Glutamatergic neuron (in vitro differentiated cells): ENCODE measurements around the gene ASB10. TPM values are rescaled to one million over a fixed set of nuclear protein-coding genes. Genes with fewer than 3 reads are reported as not detected.

Source experiments
- DNase-seq: peaks from one replicate; pipeline ENCODE4 v3.0.0; 2022
- H3K27ac Mint-ChIP-seq: one replicate; pipeline ENCODE4 v1.8.0; 2020; ENCODE audit warnings: mild to moderate bottlenecking, mixed read lengths, inconsistent platforms; ENCODE audit not compliant: unreplicated experiment
- H3K27me3 Mint-ChIP-seq: one replicate; pipeline ENCODE4 v1.8.0; 2020; ENCODE audit warnings: mild to moderate bottlenecking, moderate library complexity, mixed read lengths, inconsistent platforms; ENCODE audit not compliant: unreplicated experiment
- H3K36me3 Mint-ChIP-seq: one replicate; pipeline ENCODE4 v1.8.0; 2020; ENCODE audit warnings: mild to moderate bottlenecking, mixed read lengths, inconsistent platforms; ENCODE audit not compliant: unreplicated experiment
- H3K4me1 Mint-ChIP-seq: one replicate; pipeline ENCODE4 v1.8.0; 2020; ENCODE audit warnings: mild to moderate bottlenecking, low read depth, mixed read lengths, inconsistent platforms; ENCODE audit not compliant: unreplicated experiment
- H3K4me3 Mint-ChIP-seq: one replicate; pipeline ENCODE4 v1.8.0; 2020; ENCODE audit warnings: mild to moderate bottlenecking, mixed read lengths, inconsistent platforms; ENCODE audit not compliant: unreplicated experiment
- H3K9me3 Mint-ChIP-seq: one replicate; pipeline ENCODE4 v1.8.0; 2020; ENCODE audit warnings: mild to moderate bottlenecking, moderate library complexity, mixed read lengths, inconsistent platforms; ENCODE audit not compliant: unreplicated experiment
- total RNA-seq: library from RNA; stranded (reverse); fragmentation: NEBNext Ultra II Directional; extraction: Animal tissue kit (Norgen Biotek cat#: 25700); gene quantifications from one replicate; pipeline ENCODE4 v1.2.1, GENCODE V29; 2021; ENCODE audit not compliant: unreplicated experiment
- TF ChIP-seq, protein P1 (sequence below): fragments of 200-600 bp; sonication (generic); IDR thresholded peaks from one replicate; pipeline ENCODE4 v1.5.0; 2021; ENCODE audit not compliant: partially characterized antibody, unreplicated experiment

Gene ASB10
- total RNA-seq, 1 donor from 2014 or later: not detected

DNA sequence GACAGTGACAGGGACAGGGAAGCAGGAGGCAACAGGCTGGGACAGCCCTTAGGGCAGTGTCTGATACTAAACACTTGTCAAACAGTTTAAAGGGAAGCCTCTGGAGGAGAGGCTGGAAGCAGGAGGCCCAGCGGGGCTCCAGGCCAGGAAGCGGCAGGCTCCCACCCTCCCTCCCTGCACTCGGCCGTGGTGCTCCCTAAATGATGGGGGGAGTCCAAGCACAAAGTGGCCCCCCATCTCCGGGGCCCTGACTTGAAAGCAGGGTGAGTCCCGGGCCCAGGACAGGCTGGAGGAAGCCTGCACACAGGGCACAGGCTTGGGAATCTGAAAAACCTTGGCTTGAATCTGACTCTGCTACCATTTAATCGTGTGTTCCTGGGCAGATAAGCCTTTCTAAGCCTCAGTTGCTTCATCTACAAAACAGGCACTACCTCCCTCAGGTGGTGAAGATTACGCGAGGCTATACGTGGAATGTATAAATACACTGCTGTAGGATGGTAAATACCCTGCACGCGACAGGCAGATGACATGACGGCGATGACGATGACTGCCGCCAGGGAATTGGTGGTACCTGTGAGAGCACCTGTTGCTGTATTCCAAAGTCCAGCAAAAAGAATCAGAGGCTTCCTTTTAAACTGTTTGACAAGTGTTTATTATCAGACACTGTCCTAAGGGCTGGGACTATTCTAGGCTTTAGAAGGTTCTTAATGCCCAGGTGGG, 53.6 kb downstream of the ASB10 start:
- Mint-ChIP-seq H3K4me3 (no peak overlapping the region), H3K4me1 (peaks cover 7% of the 10 kb centered on the region), H3K36me3 (no peaks in the 10 kb centered on the region), H3K27ac (no peak overlapping the region), H3K9me3 (peaks cover 25% of the 10 kb centered on the region), H3K27me3 (peaks cover 26% of the 10 kb centered on the region)
- TF ChIP-seq, protein P1, sequence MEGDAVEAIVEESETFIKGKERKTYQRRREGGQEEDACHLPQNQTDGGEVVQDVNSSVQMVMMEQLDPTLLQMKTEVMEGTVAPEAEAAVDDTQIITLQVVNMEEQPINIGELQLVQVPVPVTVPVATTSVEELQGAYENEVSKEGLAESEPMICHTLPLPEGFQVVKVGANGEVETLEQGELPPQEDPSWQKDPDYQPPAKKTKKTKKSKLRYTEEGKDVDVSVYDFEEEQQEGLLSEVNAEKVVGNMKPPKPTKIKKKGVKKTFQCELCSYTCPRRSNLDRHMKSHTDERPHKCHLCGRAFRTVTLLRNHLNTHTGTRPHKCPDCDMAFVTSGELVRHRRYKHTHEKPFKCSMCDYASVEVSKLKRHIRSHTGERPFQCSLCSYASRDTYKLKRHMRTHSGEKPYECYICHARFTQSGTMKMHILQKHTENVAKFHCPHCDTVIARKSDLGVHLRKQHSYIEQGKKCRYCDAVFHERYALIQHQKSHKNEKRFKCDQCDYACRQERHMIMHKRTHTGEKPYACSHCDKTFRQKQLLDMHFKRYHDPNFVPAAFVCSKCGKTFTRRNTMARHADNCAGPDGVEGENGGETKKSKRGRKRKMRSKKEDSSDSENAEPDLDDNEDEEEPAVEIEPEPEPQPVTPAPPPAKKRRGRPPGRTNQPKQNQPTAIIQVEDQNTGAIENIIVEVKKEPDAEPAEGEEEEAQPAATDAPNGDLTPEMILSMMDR: no peak
- no peak for DNase-seq

DNA sequence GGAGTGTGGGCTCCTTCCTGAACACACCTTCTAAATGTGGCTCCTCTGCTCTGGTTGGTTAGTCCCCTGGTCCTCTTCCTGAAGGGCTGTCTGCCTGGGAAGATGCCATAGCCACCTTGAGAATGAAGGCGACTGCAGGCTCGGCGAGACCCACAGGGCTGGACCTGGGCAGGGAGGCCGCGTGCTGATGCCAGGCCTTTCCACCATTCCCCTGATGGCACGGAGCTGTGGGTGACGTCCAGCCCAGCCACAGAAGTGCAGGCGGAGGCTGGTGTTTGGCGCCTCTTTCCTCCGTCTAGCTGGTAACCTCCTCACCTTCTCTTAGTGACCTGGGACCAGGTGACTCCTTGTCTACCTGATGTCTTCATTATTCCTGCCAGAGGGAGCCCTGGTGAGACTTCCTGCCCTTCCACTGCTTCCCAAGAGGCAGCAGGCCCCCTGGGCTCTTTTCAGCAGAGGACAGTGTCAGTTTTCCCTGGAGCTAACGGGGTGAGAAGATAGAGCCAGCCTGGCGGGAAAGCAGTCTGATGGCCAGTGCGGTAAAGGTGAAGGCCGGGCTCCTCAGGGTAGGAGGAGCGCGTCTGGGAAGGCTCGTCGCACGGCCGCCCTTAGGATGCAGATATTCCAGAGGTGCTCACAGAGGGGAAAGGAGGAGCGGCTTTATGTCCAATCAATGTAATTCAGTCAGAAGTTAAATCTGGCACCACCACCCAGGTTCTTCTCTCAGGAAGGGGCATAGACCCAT, 54.4 kb downstream of the ASB10 start:
- no peak for DNase-seq
- no peaks in the 10 kb centered on the region for H3K36me3 Mint-ChIP-seq
- H3K27me3 Mint-ChIP-seq: peaks cover 27% of the 10 kb centered on the region
- H3K4me3 Mint-ChIP-seq: no peak overlapping the region
- peaks cover 15% of the 10 kb centered on the region for H3K4me1 Mint-ChIP-seq
- H3K9me3 Mint-ChIP-seq: peaks cover 25% of the 10 kb centered on the region
- TF ChIP-seq, protein P1: no peak
- peak overlapping the region; percentile 64 for H3K27ac Mint-ChIP-seq

DNA sequence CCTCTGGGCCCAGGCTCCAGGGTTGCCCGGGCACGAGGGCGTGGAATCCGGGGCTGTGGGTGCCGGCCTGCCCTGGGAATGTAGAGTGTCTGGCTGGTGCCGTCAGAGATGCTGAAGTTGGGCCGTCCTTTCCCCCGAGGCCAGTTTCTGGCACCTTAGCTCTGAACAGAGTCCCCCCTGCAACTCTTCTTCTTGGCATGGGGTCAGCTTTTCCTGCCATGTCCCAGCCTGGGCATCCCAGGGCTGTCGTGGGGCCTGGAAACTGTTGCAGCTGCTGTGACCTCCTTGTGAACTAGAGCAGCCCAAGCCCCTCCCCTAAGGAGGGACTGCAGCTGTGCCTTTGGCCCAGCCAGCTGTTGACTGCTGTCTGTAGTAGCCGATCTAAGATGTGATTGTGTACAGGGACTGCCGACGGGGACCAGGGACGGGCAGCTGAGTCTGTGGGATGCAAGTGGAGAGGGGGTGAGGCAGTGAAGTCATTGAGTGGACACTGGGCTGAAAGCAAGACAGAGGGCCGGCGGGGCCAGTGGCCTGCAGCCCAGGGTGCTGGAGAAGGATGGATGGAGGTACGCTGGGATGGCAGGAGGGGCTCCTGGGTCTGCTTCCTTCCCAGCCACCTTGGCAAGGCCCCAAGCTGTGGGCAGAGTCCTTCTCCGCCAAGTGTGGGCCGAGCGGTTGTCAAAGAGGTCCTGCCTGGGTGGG, 55.3 kb downstream of the ASB10 start:
- peaks cover 30% of the 10 kb centered on the region for H3K27me3 Mint-ChIP-seq
- H3K27ac Mint-ChIP-seq: no peak overlapping the region
- H3K9me3 Mint-ChIP-seq: peaks cover 26% of the 10 kb centered on the region
- no peak for DNase-seq
- no peaks in the 10 kb centered on the region for H3K36me3 Mint-ChIP-seq
- H3K4me3 Mint-ChIP-seq: no peak overlapping the region
- TF ChIP-seq, protein P1: no peak
- H3K4me1 Mint-ChIP-seq: peaks cover 19% of the 10 kb centered on the region

DNA sequence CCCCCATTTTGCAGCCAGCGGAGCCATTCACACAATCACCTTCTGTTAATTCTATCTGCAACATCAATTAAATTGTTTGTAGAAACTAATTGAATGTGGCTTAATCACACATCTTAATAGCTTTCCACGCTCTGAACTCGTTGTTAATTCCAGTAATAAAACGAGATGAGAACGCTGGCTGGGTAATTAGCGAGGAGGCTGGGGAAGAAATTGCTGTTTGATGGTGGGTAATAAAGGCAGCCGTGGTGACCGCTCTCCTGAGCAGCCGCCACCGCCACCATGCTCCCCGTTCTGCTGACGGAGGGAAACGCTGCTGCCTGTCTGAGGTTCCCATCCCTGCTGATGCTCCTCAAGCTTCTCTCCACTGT, 55.8 kb downstream of the ASB10 start:
- no peaks in the 10 kb centered on the region for H3K36me3 Mint-ChIP-seq
- H3K4me1 Mint-ChIP-seq: peaks cover 16% of the 10 kb centered on the region
- DNase-seq: no peak
- peaks cover 21% of the 10 kb centered on the region for H3K9me3 Mint-ChIP-seq
- no peak overlapping the region for H3K27ac Mint-ChIP-seq
- H3K27me3 Mint-ChIP-seq: peaks cover 28% of the 10 kb centered on the region
- no peak overlapping the region for H3K4me3 Mint-ChIP-seq
- TF ChIP-seq, protein P1: no peak
